Endothelial cell of umbilical vein (primary cell): ENCODE measurements around the gene ASIP. TPM values are rescaled to one million over a fixed set of nuclear protein-coding genes. Genes with fewer than 3 reads are reported as not detected.

Source experiments
- BruUV-seq: library from RNA; stranded (reverse); fragments of 400-500 nt; replicated peaks from 2 replicates; lab custom pipeline; 2021; lab: Mats Ljungman, UMichigan
- CTCF ChIA-PET: fragments of 300-600, 350-600 bp; sonication (Branson Sonifier 250); formaldehyde crosslinking; loops from one replicate; lab custom pipeline; 2021; ENCODE audit warnings: antibody characterized with exemption, inconsistent platforms; lab: Charles Lee
- POLR2A ChIA-PET: fragments of 300-600, 350-600 bp; sonication (Branson Sonifier 250); formaldehyde crosslinking; loops from one replicate; lab custom pipeline; 2021; ENCODE audit warnings: antibody characterized with exemption, inconsistent platforms; lab: Charles Lee
- DNase-seq: peaks from one replicate; pipeline ENCODE4 v3.0.0-alpha.2; 2011; ENCODE audit warnings: low read depth, low spot score
- FAIRE-seq: peaks from 2 replicates; lab custom pipeline; 2011; peaks lifted over from hg19 to GRCh38; lab: Jason Lieb, UNC
- H2AFZ ChIP-seq: 2 replicates; pipeline ENCODE4 v1.6.0; 2012; ENCODE audit warnings: low read depth, low read length, control low read depth, inconsistent platforms
- H3K27ac ChIP-seq: 2 replicates; pipeline ENCODE4 v1.5.1; 2011; ENCODE audit warnings: low read depth, mild to moderate bottlenecking, control low read depth, low read length, moderate library complexity; ENCODE audit not compliant: insufficient read depth
- H3K27me3 ChIP-seq, 2 experiments: 2 replicates each; pipeline versions ENCODE4 v1.6.0 to v1.6.1; 2011; ENCODE audit warnings: low read length in 2 of 2, mixed read lengths in 1 of 2; ENCODE audit not compliant: control insufficient read depth in 2 of 2, insufficient read depth in 2 of 2
- H3K36me3 ChIP-seq, 2 experiments: 2 replicates in 1 of 2; 3 replicates in 1 of 2; pipeline ENCODE4 v1.5.1; 2011; ENCODE audit warnings: low read length in 2 of 2, mild to moderate bottlenecking in 1 of 2, moderate library complexity in 1 of 2; ENCODE audit not compliant: control insufficient read depth in 2 of 2, insufficient read depth in 2 of 2; ENCODE audit errors: extremely low read depth in 1 of 2
- H3K4me1 ChIP-seq: 3 replicates; pipeline ENCODE4 v1.5.1; 2011; ENCODE audit warnings: mild to moderate bottlenecking, low read length; ENCODE audit not compliant: control insufficient read depth, insufficient read depth; ENCODE audit errors: extremely low read depth
- H3K4me2 ChIP-seq: 2 replicates; pipeline ENCODE4 v1.6.1; 2011; ENCODE audit warnings: low read length, control low read depth, mixed read lengths; ENCODE audit not compliant: insufficient read depth
- H3K4me3 ChIP-seq, 3 experiments: fragments of 200-600 bp in 1 of 3; sonication (generic), shearing (Covaris generic) in 1 of 3; replicated peaks in 1 of 3; 2 replicates each; pipeline ENCODE4 v1.5.1; 2011 to 2016; ENCODE audit warnings: control low read depth in 3 of 3, low read length in 3 of 3, mild to moderate bottlenecking in 2 of 3, inconsistent platforms in 1 of 3, low read depth in 1 of 3, moderate library complexity in 1 of 3; ENCODE audit not compliant: insufficient read depth in 1 of 3
- H3K79me2 ChIP-seq: 2 replicates; pipeline ENCODE4 v1.6.0; 2012; ENCODE audit warnings: low read length, inconsistent platforms; ENCODE audit not compliant: control insufficient read depth, insufficient read depth
- H3K9ac ChIP-seq: replicated peaks from 2 replicates; pipeline ENCODE3; 2011; ENCODE audit warnings: low read length, control low read depth; ENCODE audit not compliant: insufficient read depth; ENCODE audit errors: extremely low read depth
- H3K9me1 ChIP-seq: replicated peaks from 3 replicates; pipeline ENCODE4 v1.6.0; 2011; ENCODE audit warnings: mild to moderate bottlenecking, low read length; ENCODE audit not compliant: control insufficient read depth, insufficient read depth; ENCODE audit errors: extremely low read depth
- H3K9me3 ChIP-seq: replicated peaks from 2 replicates; pipeline ENCODE4 v1.5.1; 2012; ENCODE audit warnings: low read length, inconsistent platforms; ENCODE audit not compliant: control insufficient read depth, insufficient read depth
- H4K20me1 ChIP-seq: replicated peaks from 2 replicates; pipeline ENCODE3; 2011; ENCODE audit warnings: mild to moderate bottlenecking, low read length; ENCODE audit not compliant: control insufficient read depth, insufficient read depth; ENCODE audit errors: extremely low read depth
- CTCF ChIP-seq, 2 donors: IDR thresholded peaks; 1 replicate in 1 of 2; 2 replicates in 1 of 2; pipeline ENCODE4 v1.5.1; 2011; ENCODE audit warnings: low read length in 2 of 2, mild to moderate bottlenecking in 2 of 2, moderate library complexity in 2 of 2, control low read depth in 1 of 2, inconsistent platforms in 1 of 2, low read depth in 1 of 2; ENCODE audit not compliant: insufficient read depth in 1 of 2; ENCODE audit errors: extremely low read depth in 1 of 2
- EZH2 ChIP-seq: IDR thresholded peaks from 2 replicates; pipeline ENCODE4 v1.6.1; 2012; ENCODE audit warnings: borderline replicate concordance, low read depth, mild to moderate bottlenecking, moderate library complexity, low read length, inconsistent platforms; ENCODE audit not compliant: severe bottlenecking
- FOS ChIP-seq: IDR thresholded peaks from 2 replicates; pipeline ENCODE4 v1.6.1; 2011; ENCODE audit warnings: mild to moderate bottlenecking, low read length, moderate library complexity, borderline replicate concordance; ENCODE audit not compliant: insufficient read depth
- GATA2 ChIP-seq: IDR thresholded peaks from 2 replicates; pipeline ENCODE4 v1.7.0; 2011; ENCODE audit warnings: low read depth, mild to moderate bottlenecking, moderate library complexity, mixed read lengths, low read length; ENCODE audit not compliant: insufficient read length, insufficient read depth
- MAX ChIP-seq: IDR thresholded peaks from 2 replicates; pipeline ENCODE4 v1.6.1; 2011; ENCODE audit not compliant: insufficient read depth, insufficient read length
- MYC ChIP-seq: IDR thresholded peaks from one replicate; pipeline ENCODE4 v1.6.1; 2011; ENCODE audit warnings: mild to moderate bottlenecking, low read depth, low read length
- POLR2A ChIP-seq: IDR thresholded peaks from 2 replicates; pipeline ENCODE4 v1.6.1; 2012; ENCODE audit warnings: low read depth, mild to moderate bottlenecking, control low read depth, low read length
- POLR2AphosphoS5 ChIP-seq: IDR thresholded peaks from 2 replicates; pipeline ENCODE4 v1.6.1; 2012; ENCODE audit warnings: low read depth, mild to moderate bottlenecking, control low read depth, low read length, moderate library complexity; ENCODE audit not compliant: insufficient read depth
- dilution Hi-C: fragments of 300-500 bp; cut with MboI; formaldehyde crosslinking; loops from one replicate; pipeline ENCODE4 v1.15.0; 2019; ENCODE audit warnings: low sequenced_read_pairs; ENCODE audit not compliant: extremely low pct_ligation_motif_present
- intact Hi-C: fragments of 100-400 bp; cut with micrococcal nuclease; formaldehyde crosslinking; loops from one replicate; pipeline ENCODE4 v1.10.0; 2022
- polyA plus RNA-seq, 4 experiments: library from polyadenylated mRNA; depleted of rRNA in 3 of 4; stranded (reverse) in 3 of 4; unstranded in 1 of 4; fragments of >200 nt; gene quantifications; 2 replicates each; pipeline versions ENCODE4 v1.2.1 to v1.2.3, GENCODE V29; 2011 to 2012; ENCODE audit warnings: missing spikeins in 1 of 4
- total RNA-seq: library from RNA; stranded (reverse); gene quantifications from 2 replicates; pipeline ENCODE4 v1.2.3, GENCODE V29; 2021

Gene ASIP
- total and polyA plus RNA-seq, 2 donors (not counting 3 experiments of a cell fraction or from before 2014, with no cell fraction given): not detected

GRCh38 chr20:34268145-34268544 is 26.9 kb downstream of the ASIP start:
- no TSS peak for BruUV-seq
- intact Hi-C loops (no loop called here), dilution Hi-C loops (no loop called here)
- no peak overlapping the region for H3K4me2 ChIP-seq
- ChIA-PET POLR2A (no interaction called here), CTCF (interaction anchor here (1.4 to 3.6 kb wide), 2 partner anchors 8 to 77 kb away, joined by 3 to 19 read pairs; no protein-coding TSS in a partner anchor)
- no peak for DNase-seq
- no peaks in the 10 kb centered on the region for H3K9me3 ChIP-seq
- no peaks in the 10 kb centered on the region for H3K27me3 ChIP-seq
- TF ChIP-seq MAX (no peak), POLR2A (no peak), CTCF (IDR thresholded peaks at IDR 0.05; ENCODE audit: extremely low read depth in 1 of 2, insufficient read depth in 1 of 2, low read depth in 1 of 2, low read length in 2 of 2) (no peak), POLR2AphosphoS5 (no peak), EZH2 (no peak), MYC (no peak), GATA2 (no peak), FOS (no peak)
- H3K9me1 ChIP-seq: no peaks in the 10 kb centered on the region
- H3K4me3 ChIP-seq: no peak overlapping the region
- H2AFZ ChIP-seq: no peak overlapping the region
- no peak overlapping the region for H3K9ac ChIP-seq
- no peaks in the 10 kb centered on the region for H3K79me2 ChIP-seq
- H3K27ac ChIP-seq: no peak overlapping the region
- no peaks in the 10 kb centered on the region for H3K36me3 ChIP-seq
- FAIRE-seq: no peak
- peaks cover 5% of the 10 kb centered on the region for H3K4me1 ChIP-seq
- H4K20me1 ChIP-seq: no peaks in the 10 kb centered on the region
